ENCODE measurements around the gene DOK3. TPM values are rescaled to one million over a fixed set of nuclear protein-coding genes. Genes with fewer than 3 reads are reported as not detected.

Gene DOK3
- total RNA-seq, result 2.6 TPM in 2 replicates

- H3K4me3 ChIP-seq (ENCODE audit: low read depth, low read length), result peak within 1 kb of the TSS; percentile 10
- TF ChIP-seq, protein P1, sequence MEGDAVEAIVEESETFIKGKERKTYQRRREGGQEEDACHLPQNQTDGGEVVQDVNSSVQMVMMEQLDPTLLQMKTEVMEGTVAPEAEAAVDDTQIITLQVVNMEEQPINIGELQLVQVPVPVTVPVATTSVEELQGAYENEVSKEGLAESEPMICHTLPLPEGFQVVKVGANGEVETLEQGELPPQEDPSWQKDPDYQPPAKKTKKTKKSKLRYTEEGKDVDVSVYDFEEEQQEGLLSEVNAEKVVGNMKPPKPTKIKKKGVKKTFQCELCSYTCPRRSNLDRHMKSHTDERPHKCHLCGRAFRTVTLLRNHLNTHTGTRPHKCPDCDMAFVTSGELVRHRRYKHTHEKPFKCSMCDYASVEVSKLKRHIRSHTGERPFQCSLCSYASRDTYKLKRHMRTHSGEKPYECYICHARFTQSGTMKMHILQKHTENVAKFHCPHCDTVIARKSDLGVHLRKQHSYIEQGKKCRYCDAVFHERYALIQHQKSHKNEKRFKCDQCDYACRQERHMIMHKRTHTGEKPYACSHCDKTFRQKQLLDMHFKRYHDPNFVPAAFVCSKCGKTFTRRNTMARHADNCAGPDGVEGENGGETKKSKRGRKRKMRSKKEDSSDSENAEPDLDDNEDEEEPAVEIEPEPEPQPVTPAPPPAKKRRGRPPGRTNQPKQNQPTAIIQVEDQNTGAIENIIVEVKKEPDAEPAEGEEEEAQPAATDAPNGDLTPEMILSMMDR (IDR thresholded peaks at IDR 0.05; ENCODE audit: insufficient read depth, low read depth, low read length), result no peak
- no peak for DNase-seq (ENCODE audit: low read depth)
These were observed at the start of gene DOK3 for GRCh38 chr5:177509381-177509951. Gene DOK3 (minus strand): TSS chr5:177509826. CDS start chr5:177509540, 286 bp downstream.

- DNase-seq (ENCODE audit: low read depth), result no peak
- TF ChIP-seq, protein P1 (IDR thresholded peaks at IDR 0.05; ENCODE audit: insufficient read depth, low read depth, low read length), result no peak
- H3K4me3 ChIP-seq (ENCODE audit: low read depth, low read length), result no peak overlapping the region
These were observed 48.2 kb upstream of the DOK3 start for GRCh38 chr5:177557796-177558195.

DNA sequence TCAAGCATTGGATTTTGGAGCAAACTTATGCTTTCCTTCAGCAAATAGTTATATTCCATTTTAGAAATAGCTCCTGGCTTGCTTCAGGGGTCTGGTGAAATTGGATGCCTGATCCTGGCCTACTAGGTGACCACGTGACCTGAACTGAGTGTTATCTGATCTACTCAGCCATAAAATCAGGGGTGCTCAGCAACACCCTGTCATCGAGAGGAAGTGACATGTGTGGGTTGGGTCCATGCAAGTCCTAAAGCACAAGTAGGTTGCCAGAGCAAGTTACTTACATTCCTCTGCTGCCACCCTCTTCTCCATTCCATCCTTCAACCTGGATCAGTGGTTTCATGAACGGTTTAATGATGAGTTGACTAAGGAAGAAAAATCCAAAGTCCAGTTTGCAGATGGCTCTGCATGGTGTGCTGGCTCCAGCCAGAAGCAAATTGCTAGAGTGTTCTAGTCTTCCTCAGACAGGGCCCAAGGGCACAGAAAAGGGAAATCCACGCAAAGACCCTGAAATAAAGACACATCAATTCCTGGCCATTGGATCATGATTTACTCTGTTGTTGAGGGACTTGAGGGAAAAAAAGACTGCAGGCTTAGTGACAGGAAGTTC lies 47.5 kb upstream of the DOK3 start:
- no peak overlapping the region for H3K4me3 ChIP-seq (ENCODE audit: low read depth, low read length)
- peak; percentile 39 for DNase-seq (ENCODE audit: low read depth)
- TF ChIP-seq, protein P1 (IDR thresholded peaks at IDR 0.05; ENCODE audit: insufficient read depth, low read depth, low read length), result no peak

- no peak for DNase-seq (ENCODE audit: low read depth)
- TF ChIP-seq, protein P1 (IDR thresholded peaks at IDR 0.05; ENCODE audit: insufficient read depth, low read depth, low read length), result no peak
- H3K4me3 ChIP-seq (ENCODE audit: low read depth, low read length), result no peak overlapping the region
These were observed 46.0 kb upstream of the DOK3 start for GRCh38 chr5:177555665-177556064.

DNA sequence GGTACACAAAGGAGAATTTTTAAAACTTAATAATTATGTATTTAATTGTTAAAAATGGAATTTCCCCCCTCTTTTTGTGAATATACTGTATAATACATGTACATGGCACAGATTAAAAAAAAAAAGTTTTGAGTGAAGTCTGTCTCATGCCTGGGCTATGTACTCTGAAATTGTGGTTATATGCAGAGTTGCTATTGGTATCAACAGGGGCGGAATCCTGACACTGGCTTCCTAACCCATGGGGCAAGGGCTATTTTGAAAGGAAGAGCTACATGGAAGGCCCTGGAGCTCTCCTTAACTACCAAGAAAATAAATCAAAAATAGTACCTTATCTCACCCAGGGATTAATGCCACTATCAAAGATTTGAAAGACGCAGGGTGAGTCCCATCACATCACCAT lies 45.6 kb upstream of the DOK3 start:
- TF ChIP-seq, protein P1 (IDR thresholded peaks at IDR 0.05; ENCODE audit: insufficient read depth, low read depth, low read length), result no peak
- DNase-seq (ENCODE audit: low read depth), result no peak
- H3K4me3 ChIP-seq (ENCODE audit: low read depth, low read length), result peak overlapping the region; percentile 89

- peak; percentile 92 for DNase-seq (ENCODE audit: low read depth)
- TF ChIP-seq, protein P1 (IDR thresholded peaks at IDR 0.05; ENCODE audit: insufficient read depth, low read depth, low read length), result peak; percentile 26
- H3K4me3 ChIP-seq (ENCODE audit: low read depth, low read length), result peak within 1 kb of the TSS; percentile 89
These were observed 45.0 kb upstream of the DOK3 start, which contains the start of gene FAM193B for GRCh38 chr5:177554474-177555111. Gene FAM193B (minus strand): TSS chr5:177554563. CDS start chr5:177554458, 105 bp downstream.

Measured in fibroblast of villous mesenchyme (primary cell).